T-helper 9 cell (primary cell): Measurements from ENCODE around the gene GPC3.

Experiments
- DNase-seq: peaks from one replicate; pipeline ENCODE4 v3.0.0-alpha.2; 2020

GPC3 gene

GRCh38 chrX:133965321-133965720 lies 20.1 kb downstream of the GPC3 start:
- no peak for DNase-seq

DNA sequence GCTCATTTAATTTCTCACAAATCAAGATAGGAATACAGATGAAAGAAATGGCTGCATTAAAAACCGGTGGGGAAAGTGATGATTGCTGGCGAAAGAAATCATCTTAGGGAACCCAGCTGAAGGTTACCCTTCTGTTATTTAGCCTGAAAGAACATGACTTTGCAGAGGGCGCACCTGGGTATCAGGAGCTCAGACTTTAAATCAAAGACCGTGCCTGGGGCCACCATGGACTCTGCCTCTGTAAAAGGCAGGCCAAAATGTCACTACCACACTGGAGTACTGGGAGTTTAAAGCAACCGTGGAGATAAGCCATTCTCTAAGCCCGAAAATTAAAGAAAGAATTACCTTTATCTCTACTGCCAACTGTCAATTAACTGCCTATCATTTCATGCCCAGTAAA lies 24.3 kb downstream of the GPC3 start:
- no peak for DNase-seq

DNA sequence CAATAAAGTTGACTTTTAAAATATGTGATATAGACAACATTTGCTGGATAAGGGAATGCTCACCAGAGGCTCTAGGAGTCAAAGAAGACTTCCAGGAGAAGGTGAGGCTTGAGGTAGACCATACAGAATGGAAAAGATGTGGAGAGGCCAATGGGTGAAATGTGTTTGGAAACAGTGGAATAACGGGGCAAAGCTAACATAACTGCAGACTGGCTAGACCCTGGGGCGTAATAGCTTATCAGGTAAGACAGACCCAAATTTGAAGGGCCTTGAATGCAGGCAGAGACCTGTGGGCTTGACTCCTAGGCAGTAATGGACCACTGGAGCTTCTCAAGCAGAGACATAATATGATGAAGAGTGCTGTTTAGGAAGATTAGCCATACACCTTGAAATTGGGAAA lies 25.4 kb downstream of the GPC3 start:
- DNase-seq, result no peak

- DNase-seq, result no peak
Observed at GRCh38 chrX:133958997-133959688, 26.3 kb downstream of the GPC3 start.

DNA sequence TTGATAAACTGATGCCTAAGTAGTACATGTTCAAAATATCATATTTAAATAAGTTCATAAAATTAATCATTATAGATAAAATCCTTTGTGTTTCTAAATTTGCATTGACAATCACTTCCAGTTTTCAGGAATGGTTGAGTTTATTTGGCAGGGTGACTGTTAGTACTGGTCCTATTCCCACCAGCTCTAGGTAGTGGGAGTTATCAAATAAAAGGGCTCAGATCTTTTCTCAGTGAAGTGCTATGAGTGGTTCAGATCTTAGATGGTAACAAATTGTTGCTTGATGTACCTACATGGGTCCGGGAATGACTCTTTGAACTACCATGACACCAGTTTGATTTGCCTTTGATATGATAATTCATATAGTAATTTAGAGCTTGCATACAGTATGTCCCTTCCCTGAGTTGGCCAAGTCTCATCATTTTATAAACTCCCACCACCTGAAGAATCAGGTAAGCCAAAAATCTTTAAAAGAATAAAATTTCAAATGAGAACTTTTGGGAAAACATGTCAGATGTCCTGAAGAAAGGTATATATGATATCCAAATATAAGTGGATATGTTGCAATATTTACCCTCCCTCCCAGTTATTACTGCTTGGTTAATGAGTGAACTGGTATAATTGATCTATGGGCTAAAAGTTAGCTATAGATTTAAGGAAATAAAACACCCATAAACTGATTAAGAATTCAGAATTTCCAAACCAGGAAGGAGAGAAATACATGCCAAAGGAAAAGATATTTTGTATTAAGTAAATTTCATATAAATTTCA lies 28.6 kb downstream of the GPC3 start:
- no peak for DNase-seq

DNA sequence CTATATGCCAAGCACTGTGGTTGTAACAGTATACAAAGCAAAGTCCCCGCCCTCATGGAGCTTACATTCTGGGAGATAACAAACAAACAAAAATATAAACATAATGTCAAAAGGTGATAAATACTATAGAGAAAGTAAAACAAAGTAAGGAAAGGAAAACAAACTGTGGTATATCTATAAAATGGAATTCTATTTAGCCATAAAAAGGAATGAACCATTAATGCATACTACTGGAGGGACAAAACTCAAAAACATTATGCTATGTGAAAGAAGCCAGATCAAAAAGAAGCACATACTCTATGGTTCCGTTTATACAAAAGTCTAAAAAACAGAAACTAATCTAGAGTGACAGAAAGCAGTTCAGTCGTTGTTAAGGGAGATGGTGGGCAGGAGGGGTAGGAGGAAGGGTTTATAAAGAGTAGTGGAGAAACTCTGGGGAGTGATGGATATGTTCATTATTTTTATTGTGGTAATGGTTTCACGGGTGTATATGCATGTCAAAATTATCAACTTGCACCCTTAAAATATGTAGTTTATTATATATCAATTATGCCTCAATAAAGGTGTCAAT lies 31.5 kb downstream of the GPC3 start:
- DNase-seq, result no peak

DNA sequence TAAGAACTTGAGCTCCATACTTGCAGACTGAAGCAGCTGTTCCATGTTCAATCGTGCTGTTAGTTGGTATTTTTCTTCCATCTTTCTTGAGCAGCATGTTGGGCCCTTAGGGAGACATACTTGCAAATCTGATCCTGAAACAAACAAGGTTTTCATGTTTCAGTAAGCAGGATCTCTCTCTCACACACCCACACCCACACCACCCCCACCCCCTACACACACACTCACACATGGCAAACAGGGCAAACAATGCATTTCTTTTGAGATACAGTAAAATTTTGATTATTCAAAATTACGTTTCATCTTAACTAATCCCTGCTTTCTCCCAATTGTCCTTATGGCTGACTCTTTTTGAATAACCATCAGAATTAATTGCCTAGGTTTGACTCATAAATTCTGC lies 32.3 kb downstream of the GPC3 start:
- no peak for DNase-seq

DNA sequence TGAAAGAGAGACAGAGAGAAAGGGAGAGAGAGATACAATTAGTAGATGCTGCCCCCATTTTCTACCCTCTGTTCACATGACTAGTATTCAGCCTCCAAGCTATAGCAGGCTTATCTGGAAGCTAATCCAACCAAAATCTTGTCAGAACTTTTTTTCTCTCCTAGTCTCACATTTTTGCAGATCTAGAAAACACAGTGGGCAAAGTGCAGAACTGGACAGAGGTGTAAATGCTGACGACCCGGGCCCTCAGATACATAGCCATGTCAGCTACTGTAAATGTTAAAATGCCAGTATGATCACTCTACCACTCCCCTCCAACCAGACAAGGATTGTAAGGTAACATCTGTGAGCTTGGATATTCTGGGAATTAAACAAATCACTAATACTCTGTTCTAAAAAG lies 34.3 kb downstream of the GPC3 start:
- DNase-seq, result no peak

- no peak for DNase-seq
Observed at GRCh38 chrX:133950214-133950613, 35.2 kb downstream of the GPC3 start.

- DNase-seq, result no peak
Observed at GRCh38 chrX:133948895-133949294, 36.5 kb downstream of the GPC3 start.

DNA sequence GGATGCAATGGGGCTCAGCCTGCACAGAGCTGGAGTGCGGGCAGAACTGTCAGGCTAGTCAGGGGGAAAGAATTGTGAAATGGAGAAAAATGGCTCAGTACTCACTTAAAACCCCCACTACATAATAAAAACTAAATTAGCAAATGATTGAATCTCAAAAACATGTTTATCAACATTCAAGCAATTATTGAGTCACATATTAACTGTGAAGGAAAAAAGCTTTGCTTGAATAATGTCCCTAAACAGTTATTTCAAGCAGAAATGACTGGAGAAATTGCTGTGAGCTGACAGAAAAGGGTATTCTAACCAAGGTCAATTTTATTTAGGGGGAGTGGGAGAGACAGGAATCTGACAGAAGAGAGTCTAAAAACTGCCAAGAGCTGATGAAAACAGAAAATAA lies 37.4 kb downstream of the GPC3 start:
- DNase-seq, result no peak

GRCh38 chrX:133947022-133947421 lies 38.4 kb downstream of the GPC3 start:
- no peak for DNase-seq

GRCh38 chrX:133943507-133943906 lies 41.9 kb downstream of the GPC3 start:
- no peak for DNase-seq

DNA sequence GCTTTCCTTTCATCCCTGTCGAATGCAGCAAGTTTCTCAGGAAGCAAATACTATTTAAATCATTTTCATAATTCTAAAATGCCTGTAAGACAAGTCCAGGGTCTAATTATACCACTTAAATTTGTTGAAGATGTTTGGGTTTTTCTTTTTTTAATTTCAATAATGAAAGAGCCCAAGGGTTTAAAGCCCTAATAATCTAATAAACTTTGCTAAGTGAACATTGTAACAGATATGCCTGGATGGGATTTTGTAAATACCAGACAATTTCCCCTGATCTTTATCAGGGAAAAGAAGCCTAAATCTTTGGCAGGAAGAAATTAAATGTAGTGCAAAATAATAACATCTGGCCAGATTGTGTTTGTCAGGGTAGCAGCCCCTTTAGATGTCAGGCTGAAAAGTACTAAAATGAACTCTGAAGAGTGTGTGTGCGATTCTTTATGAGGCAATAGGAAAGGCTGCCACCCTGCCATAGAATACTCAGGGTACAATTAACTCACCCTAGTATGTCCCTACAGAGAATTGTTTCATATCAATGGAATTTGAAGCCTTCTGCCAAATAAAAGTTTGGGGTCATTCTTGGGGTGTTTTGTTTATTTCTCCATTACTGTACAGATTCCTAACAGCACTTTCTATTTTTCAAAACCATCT lies 45.6 kb downstream of the GPC3 start:
- no peak for DNase-seq

- no peak for DNase-seq
Observed at GRCh38 chrX:133938530-133938929, 46.9 kb downstream of the GPC3 start.

GRCh38 chrX:133937022-133937421 lies 48.4 kb downstream of the GPC3 start:
- DNase-seq, result no peak

GRCh38 chrX:133935076-133935475 lies 50.3 kb downstream of the GPC3 start:
- no peak for DNase-seq

DNA sequence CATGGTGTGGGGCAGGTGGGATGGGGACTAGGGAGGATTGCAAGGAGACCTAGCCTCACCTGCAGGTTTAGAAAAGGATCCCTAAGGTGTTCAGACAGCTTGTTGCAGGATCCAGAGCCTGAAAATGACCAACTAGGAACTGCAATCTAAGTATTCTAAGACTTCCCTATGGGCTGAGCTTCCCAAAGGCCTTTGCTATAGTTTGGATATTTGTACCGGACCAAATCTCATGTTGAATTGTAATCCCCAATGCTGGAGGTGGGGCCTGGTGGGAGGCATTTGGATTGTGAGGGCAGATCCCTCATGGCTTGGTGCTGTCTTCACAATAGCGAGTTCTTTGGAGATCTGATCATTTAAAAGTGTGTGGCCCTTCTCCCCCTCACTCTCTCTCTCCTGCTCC lies 52.1 kb downstream of the GPC3 start:
- DNase-seq, result no peak

DNA sequence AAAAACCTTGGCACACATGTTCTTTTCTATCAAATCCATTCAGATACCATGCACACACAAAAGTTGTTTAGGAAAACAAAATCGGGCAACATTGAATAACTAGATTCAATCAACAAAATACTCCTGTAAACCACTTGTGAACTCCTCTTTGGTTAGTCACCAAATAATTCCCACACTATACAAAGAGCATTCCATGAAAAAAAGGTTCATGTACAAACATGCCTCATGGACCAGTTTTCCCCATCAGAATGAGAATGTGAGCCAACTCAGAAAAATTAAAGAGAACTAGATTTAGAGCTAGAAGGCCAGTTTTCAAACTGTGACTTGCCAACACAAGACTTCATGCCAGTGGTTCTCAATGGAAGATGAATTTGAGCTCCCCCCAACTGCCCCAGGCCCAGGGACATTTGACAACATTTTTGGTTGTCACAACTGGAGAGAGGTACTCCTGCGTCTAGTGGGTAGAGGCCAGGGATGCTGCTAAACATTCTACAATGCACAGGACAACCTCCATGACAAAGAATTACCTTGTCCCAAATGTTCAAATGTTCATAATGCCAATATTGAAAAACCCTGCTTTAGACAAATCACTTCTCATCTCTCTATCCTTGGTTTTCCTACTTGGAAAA lies 55.4 kb downstream of the GPC3 start:
- no peak for DNase-seq

DNA sequence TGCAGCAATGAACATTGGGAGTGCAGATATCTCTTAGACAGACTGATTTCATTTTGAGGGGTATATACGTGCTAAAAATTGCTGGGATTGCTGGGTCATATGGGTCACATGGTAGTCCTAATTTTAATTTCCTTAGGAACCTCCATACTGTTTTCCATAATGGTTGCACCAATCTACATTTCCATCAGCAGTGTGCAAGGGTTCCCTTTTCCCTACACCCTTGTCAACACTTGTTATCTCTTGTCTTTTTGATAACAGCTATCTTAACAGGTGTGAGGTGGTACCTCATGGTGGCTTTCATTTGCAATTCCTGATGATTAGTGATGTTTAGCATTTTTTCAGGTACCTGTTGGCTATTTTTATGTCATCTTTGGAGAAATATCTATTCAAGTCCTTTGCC lies 57.0 kb downstream of the GPC3 start:
- DNase-seq, result no peak

- no peak for DNase-seq
Observed at GRCh38 chrX:133926809-133927208, 58.6 kb downstream of the GPC3 start.

DNA sequence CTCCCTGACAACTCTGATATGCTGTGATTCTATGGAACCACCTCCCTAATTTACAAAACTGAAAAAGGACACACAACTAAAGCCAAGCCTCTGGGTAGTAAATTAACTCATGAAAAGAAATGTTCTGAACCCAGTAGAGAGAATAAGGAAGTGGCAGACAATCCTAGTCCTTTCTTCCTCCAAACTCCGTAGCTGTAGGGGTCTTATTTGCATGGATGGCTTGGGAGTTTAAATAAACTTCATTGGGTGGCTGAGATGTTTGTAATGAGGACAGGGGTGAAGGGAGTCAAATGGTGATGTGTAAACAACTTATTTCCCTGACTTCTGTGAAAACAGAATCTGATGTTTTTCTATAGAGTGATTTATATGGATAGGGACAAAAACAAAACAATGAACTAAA lies 59.3 kb downstream of the GPC3 start:
- DNase-seq, result no peak

- no peak for DNase-seq
Observed at GRCh38 chrX:133924548-133924947, 60.8 kb downstream of the GPC3 start.
